Ovary (tissue), 9 donors: ENCODE results near the gene TPST2. TPM values are rescaled to one million over a fixed set of nuclear protein-coding genes. Genes with fewer than 3 reads are reported as not detected.

Source experiments
- DNase-seq, 5 donors: peaks; one replicate each; pipeline ENCODE4 v3.0.0-alpha.2; 2019 to 2020
- H3K27ac ChIP-seq, 2 donors: fragments of 200-600 bp; one replicate each; pipeline versions ENCODE4 v1.5.1 to v1.8.0; 2019 to 2022
- H3K27me3 ChIP-seq: fragments of 200-600 bp; one replicate; pipeline ENCODE4 v1.8.0; 2022
- H3K36me3 ChIP-seq: fragments of 200-600 bp; sonication (generic); one replicate; pipeline ENCODE4 v1.5.1; 2019
- H3K4me1 ChIP-seq: one replicate; pipeline ENCODE4 v1.8.1; 2013; ENCODE audit warnings: mild to moderate bottlenecking, moderate library complexity; ENCODE audit not compliant: insufficient read depth
- H3K4me3 ChIP-seq: fragments of 200-600 bp; sonication (generic); one replicate; pipeline ENCODE4 v1.5.1; 2017
- H3K9me3 ChIP-seq, 2 donors: fragments of 200-600 bp in 1 of 2; sonication (generic) in 1 of 2; one replicate each; pipeline versions ENCODE4 v1.5.1 to v1.8.1; 2013 to 2019; ENCODE audit warnings: mild to moderate bottlenecking in 1 of 2, moderate library complexity in 1 of 2
- EP300 ChIP-seq: sonication (generic); formaldehyde crosslinking; IDR thresholded peaks from one replicate; pipeline ENCODE4 v1.6.1; 2017; ENCODE audit warnings: antibody characterized with exemption
- POLR2A ChIP-seq: fragments of 450-650 bp; IDR thresholded peaks from one replicate; pipeline ENCODE4 v1.6.1; 2017; ENCODE audit warnings: antibody characterized with exemption, mild to moderate bottlenecking, moderate library complexity
- WGBS, 3 donors: extraction: QIAGEN DNeasy Blood & Tissue Kit in 1 of 3; methylation state at CpG; one replicate each; pipeline versions ENCODE4 v1.1.5 to v1.1.7; 2013 to 2017; 5-methylcytosine and 5-hydroxymethylcytosine counted together
- intact Hi-C, 4 donors: fragments of 100-400 bp; cut with DNase I; formaldehyde crosslinking; loops; one replicate each; pipeline versions ENCODE4 v1.11.0 to v1.15.1; 2022 to 2023
- polyA plus RNA-seq, 2 donors: library from polyadenylated mRNA; stranded (reverse); fragments of 200-250 nt in 1 of 2; fragments of 350-450 nt in 1 of 2; fragmentation: Illumina TruSeq in 1 of 2; extraction: RNeasy Lipid Tissue Mini Kit (QIAGEN cat#74804) in 1 of 2; gene quantifications; one replicate each; pipeline ENCODE4 v1.2.3, GENCODE V29; 2013 to 2014
- total RNA-seq, 7 donors: library from RNA; depleted of rRNA in 2 of 7; stranded (reverse); fragments of >200 nt in 2 of 7; fragmentation: NEBNext Ultra II Directional in 3 of 7; extraction: Animal tissue kit (Norgen Biotek cat#: 25700) in 3 of 7; gene quantifications; one replicate each; pipeline versions ENCODE4 v1.1.0 to v1.2.4, GENCODE V29; 2016 to 2023
- TF ChIP-seq, protein P1 (sequence below), 3 donors: fragments of 450-650 bp in 2 of 3; fragments of 200-600 bp in 1 of 3; IDR thresholded peaks; one replicate each; pipeline versions ENCODE4 v1.5.1 to v1.8.0; 2016 to 2022; ENCODE audit warnings: antibody characterized with exemption in 3 of 3, mild to moderate bottlenecking in 1 of 3
- donor health status: DM: no; HTN: no; CAD: no; lungs with moderate emphysema.
- donor health status: DM: no; HTN: no; CAD: no.
- donor health status: Bipolar disorder and iron deficiency.
- donor health status: DM: yes; HTN: yes; CAD: no.
- donor health status: DM: no; HTN: no; CAD: no.
- donor health status: DM: yes; HTN: yes; CAD: no.

Gene TPST2
- total and polyA plus RNA-seq, 9 donors = 10.5 to 28.5 (median 15.0) TPM

DNA sequence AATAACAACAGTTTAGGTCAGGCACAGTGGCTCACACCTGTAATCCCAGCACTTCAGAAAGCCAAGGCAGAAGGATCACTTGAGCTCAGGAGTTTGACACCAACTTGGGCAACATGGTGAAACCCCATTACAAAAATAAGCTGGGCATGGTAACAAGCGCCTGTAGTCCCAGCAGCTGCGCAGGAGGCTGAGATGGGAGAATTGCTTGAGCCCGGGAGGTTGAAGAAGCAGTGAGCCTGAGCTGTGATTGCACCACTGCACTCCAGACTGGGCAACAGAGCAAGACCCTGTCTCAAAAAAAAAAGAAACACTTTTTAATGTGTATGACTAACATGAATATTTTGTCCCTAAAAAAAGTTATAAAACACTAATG is 53.2 kb downstream of the TPST2 start:
- intact Hi-C loops = no loop called here
- no peaks in the 10 kb centered on the region for H3K36me3 ChIP-seq

DNA sequence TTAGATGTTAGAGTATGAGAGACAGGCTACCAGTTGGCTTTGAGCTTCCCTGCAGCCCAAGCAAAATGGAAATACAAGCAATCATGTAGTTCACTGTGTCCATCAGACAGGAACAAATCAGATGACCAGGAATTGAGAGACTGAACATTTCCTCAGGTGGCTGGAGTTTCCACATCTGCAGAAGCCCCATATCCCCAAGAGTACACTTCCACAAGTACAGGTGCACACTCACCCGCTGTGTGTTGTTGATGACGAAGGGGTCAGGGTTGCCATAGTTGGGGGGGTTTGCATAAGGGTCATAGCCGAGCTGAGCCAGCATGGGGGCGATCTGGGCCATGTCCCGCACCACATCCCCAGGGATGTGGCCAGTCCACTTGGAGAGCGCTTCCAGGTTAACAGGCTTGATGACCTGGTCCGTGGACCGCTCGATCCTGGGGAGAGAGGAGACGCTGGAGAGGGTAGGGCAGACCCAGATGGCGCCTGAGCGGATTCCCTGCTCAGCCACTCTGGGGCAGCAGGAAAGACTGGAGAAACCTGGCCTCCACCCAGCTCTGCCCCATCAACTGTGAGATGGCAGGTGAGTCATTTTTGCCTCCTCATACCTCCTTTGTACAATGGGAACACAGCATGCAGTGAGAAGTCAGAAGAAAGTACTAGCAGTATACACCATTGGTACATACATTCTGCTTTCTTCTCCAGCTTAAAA is 53.7 kb downstream of the TPST2 start:
- H3K9me3 ChIP-seq = no peaks in the 10 kb centered on the region
- H3K27ac ChIP-seq = no peak overlapping the region
- TF ChIP-seq POLR2A = no peak
- TF ChIP-seq, protein P1, sequence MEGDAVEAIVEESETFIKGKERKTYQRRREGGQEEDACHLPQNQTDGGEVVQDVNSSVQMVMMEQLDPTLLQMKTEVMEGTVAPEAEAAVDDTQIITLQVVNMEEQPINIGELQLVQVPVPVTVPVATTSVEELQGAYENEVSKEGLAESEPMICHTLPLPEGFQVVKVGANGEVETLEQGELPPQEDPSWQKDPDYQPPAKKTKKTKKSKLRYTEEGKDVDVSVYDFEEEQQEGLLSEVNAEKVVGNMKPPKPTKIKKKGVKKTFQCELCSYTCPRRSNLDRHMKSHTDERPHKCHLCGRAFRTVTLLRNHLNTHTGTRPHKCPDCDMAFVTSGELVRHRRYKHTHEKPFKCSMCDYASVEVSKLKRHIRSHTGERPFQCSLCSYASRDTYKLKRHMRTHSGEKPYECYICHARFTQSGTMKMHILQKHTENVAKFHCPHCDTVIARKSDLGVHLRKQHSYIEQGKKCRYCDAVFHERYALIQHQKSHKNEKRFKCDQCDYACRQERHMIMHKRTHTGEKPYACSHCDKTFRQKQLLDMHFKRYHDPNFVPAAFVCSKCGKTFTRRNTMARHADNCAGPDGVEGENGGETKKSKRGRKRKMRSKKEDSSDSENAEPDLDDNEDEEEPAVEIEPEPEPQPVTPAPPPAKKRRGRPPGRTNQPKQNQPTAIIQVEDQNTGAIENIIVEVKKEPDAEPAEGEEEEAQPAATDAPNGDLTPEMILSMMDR (IDR thresholded peaks at IDR 0.05) = no peak
- no peak for TF ChIP-seq EP300
- no peak for DNase-seq
- H3K36me3 ChIP-seq = no peaks in the 10 kb centered on the region
- H3K4me1 ChIP-seq = no peaks in the 10 kb centered on the region
- no peak overlapping the region for H3K4me3 ChIP-seq
- H3K27me3 ChIP-seq = no peaks in the 10 kb centered on the region
- intact Hi-C loops = no loop called here
- WGBS, 3 donors = 87 to 93% (median 93%) methylated on average over 12 of the region's 12 CpGs

More for the DNA sequence above, 53.2 kb downstream of the TPST2 start:
- H3K4me3 ChIP-seq = no peak overlapping the region
- no peak for DNase-seq
- no peaks in the 10 kb centered on the region for H3K27me3 ChIP-seq
- no peak overlapping the region for H3K27ac ChIP-seq
- no peaks in the 10 kb centered on the region for H3K9me3 ChIP-seq
- H3K4me1 ChIP-seq = no peaks in the 10 kb centered on the region
- TF ChIP-seq, protein P1 (IDR thresholded peaks at IDR 0.05) = no peak
- TF ChIP-seq POLR2A = no peak
- TF ChIP-seq EP300 = no peak
- 91 to 100% (median 97%) methylated on average over 3 of the region's 3 CpGs for WGBS, 3 donors

DNA sequence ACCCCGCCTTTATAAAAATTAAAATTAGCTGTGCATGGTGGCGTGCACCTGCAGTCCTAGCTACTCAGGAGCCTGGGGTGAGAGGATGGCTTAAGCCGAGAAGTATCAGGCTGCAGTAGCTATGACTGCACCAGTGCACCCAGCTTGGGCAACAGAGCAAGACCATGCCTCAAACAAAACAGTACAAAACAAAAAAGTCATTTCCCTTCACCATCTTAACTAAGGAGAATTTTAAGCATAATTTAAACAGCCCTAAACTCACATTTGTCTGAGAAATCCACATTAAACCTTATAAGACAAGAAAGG is 54.4 kb downstream of the TPST2 start:
- no peaks in the 10 kb centered on the region for H3K27me3 ChIP-seq
- no peak overlapping the region for H3K27ac ChIP-seq
- no peaks in the 10 kb centered on the region for H3K9me3 ChIP-seq
- DNase-seq = no peak
- no peak overlapping the region for H3K4me3 ChIP-seq
- TF ChIP-seq EP300 (no peak), POLR2A (no peak)
- TF ChIP-seq, protein P1 (IDR thresholded peaks at IDR 0.05) = no peak
- H3K4me1 ChIP-seq = no peaks in the 10 kb centered on the region
- WGBS, 3 donors = 94 to 99% (median 97%) methylated on average over 3 of the region's 3 CpGs
- H3K36me3 ChIP-seq = no peaks in the 10 kb centered on the region
- intact Hi-C loops = no loop called here

DNA sequence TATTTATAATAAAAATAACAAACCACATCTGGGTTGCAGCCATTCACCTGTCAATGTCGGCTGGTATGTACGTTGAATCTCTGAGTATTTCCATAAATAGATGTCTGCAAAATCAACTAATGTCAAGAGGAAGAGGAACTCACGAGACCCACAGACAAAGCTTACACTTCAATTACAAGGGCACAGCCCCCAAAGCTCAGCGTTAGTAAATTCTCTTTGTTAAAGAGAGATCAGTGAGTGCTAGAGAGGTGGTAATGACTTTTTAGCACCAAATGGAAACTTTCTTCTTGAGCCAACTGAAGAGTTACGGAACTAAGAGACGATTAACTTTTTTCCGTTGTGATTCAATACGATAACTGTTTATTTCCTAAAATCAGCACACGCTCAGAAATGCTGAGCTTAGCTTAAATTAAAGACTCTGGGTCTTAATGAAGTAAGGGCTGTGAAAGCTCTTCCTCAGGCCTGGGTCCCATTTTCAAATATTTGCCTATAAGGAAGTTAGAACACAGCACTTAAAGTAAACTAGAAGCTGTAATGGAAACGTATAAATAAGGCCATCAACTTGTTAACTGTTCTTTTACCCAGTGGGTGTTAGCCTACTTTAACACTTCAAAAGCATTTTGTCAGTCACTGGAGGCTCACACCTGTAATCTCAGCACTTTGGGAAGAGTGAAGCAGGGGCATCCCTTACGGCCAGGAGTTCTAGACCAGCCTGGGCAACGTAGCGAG is 54.9 kb downstream of the TPST2 start:
- WGBS, 3 donors = 73 to 82% (median 75%) methylated on average over 13 of the region's 13 CpGs
- H3K4me3 ChIP-seq = no peak overlapping the region
- no peaks in the 10 kb centered on the region for H3K4me1 ChIP-seq
- no peaks in the 10 kb centered on the region for H3K9me3 ChIP-seq
- H3K27me3 ChIP-seq = no peaks in the 10 kb centered on the region
- DNase-seq = no peak
- no peak overlapping the region for H3K27ac ChIP-seq
- no peaks in the 10 kb centered on the region for H3K36me3 ChIP-seq
- intact Hi-C loops = no loop called here
- TF ChIP-seq, protein P1 (IDR thresholded peaks at IDR 0.05) = no peak
- TF ChIP-seq POLR2A (no peak), EP300 (no peak)
